OCI-LY7 (cell line): ENCODE results near the gene HTATSF1.

Source experiments
- CTCF ChIP-seq: fragments of 200-600 bp; sonication (generic); conservative IDR thresholded peaks from 2 replicates; pipeline ENCODE4 v1.5.1; 2014; ENCODE audit warnings: mild to moderate bottlenecking, antibody characterized with exemption, low read length, moderate library complexity, mixed read lengths
- EZH2phosphoT487 ChIP-seq: fragments of 200-600 bp; sonication (generic); IDR thresholded peaks from 2 replicates; pipeline ENCODE4 v1.6.1; 2018; ENCODE audit warnings: low read depth, borderline replicate concordance, mild to moderate bottlenecking, mixed run types, antibody characterized with exemption, low read length, moderate library complexity, mixed read lengths

- no peak for TF ChIP-seq CTCF
- no peak for TF ChIP-seq EZH2phosphoT487
Observed at GRCh38 chrX:136453771-136454170, 43.6 kb upstream of the HTATSF1 start.
